A549 (cell line): ENCODE measurements around the gene CKLF. TPM values are rescaled to one million over a fixed set of nuclear protein-coding genes. Genes with fewer than 3 reads are reported as not detected.

ENCODE experiments used
- ATAC-seq, 2 experiments: fragments of 200-7000 bp in 1 of 2; fragments of >200 bp in 1 of 2; cut with Nextera tagmentation in 1 of 2; cut with Tn5 transposase in 1 of 2; 3 replicates each; pipeline versions ENCODE4 v1.8.0 to v1.9.1; 2018 to 2020; ENCODE audit warnings: mild to moderate bottlenecking in 1 of 2, moderate library complexity in 1 of 2
- CTCF ChIA-PET: fragments of 300-600 bp; sonication (Branson Sonifier 250); formaldehyde crosslinking; extraction: SDS; loops from one replicate; lab custom pipeline; 2021; ENCODE audit warnings: antibody characterized with exemption, inconsistent platforms; lab: Yijun Ruan, JAX
- POLR2A ChIA-PET: fragments of 350-600 bp; formaldehyde crosslinking; extraction: SDS; loops from one replicate; lab custom pipeline; 2021; ENCODE audit warnings: antibody characterized with exemption, inconsistent platforms; lab: Yijun Ruan, JAX
- DNase-seq, 2 experiments: peaks; one replicate each; pipeline versions ENCODE4 v3.0.0 to v3.0.0-alpha.2; 2011 to 2016; ENCODE audit warnings: low read depth in 1 of 2, low spot score in 1 of 2
- FAIRE-seq: peaks from 2 replicates; lab custom pipeline; 2011; peaks lifted over from hg19 to GRCh38; lab: Jason Lieb, UNC
- H3K27ac ChIP-seq, 2 experiments: fragments of >200 bp; sonication (Bioruptor Twin); formaldehyde crosslinking; 3 replicates each; pipeline ENCODE4 v1.5.1; 2016 to 2017
- H3K4me1 ChIP-seq: fragments of >200 bp; sonication (Bioruptor Twin); formaldehyde crosslinking; 3 replicates; pipeline ENCODE4 v1.6.1; 2016
- H3K4me2 ChIP-seq: fragments of >200 bp; sonication (Bioruptor Twin); formaldehyde crosslinking; 3 replicates; pipeline ENCODE4 v1.6.1; 2016
- H3K4me3 ChIP-seq: fragments of >200 bp; sonication (Bioruptor Twin); formaldehyde crosslinking; 3 replicates; pipeline ENCODE4 v1.5.1; 2016
- H3K9me3 ChIP-seq: fragments of >200 bp; sonication (Bioruptor Twin); formaldehyde crosslinking; 3 replicates; pipeline ENCODE4 v1.6.1; 2016
- CBX2 ChIP-seq: fragments of 200-600 bp; sonication (generic); IDR thresholded peaks from 2 replicates; pipeline ENCODE4 v1.6.1; 2016; ENCODE audit warnings: low read depth, mild to moderate bottlenecking, borderline replicate concordance
- ESRRA ChIP-seq: fragments of 150-350 bp; IDR thresholded peaks from 2 replicates; pipeline ENCODE4 v1.6.1; 2014; ENCODE audit warnings: mild to moderate bottlenecking, low read length, borderline replicate concordance
- HDAC2 ChIP-seq: fragments of 200-600 bp; sonication (generic); IDR thresholded peaks from 2 replicates; pipeline ENCODE4 v1.6.1; 2016
- JUNB ChIP-seq: fragments of >200 bp; sonication (Bioruptor Twin); formaldehyde crosslinking; IDR thresholded peaks from 2 replicates; pipeline ENCODE4 v1.6.1; 2016
- KDM1A ChIP-seq: fragments of 200-600 bp; sonication (generic); IDR thresholded peaks from 2 replicates; pipeline ENCODE4 v1.6.1; 2016; ENCODE audit warnings: low read depth, mild to moderate bottlenecking
- KDM5A ChIP-seq: fragments of 200-600 bp; sonication (generic); IDR thresholded peaks from 2 replicates; pipeline ENCODE4 v1.6.1; 2016; ENCODE audit warnings: antibody characterized with exemption, mild to moderate bottlenecking
- MAFK ChIP-seq: fragments of 450-650 bp; IDR thresholded peaks from 2 replicates; pipeline ENCODE4 v1.6.1; 2014; ENCODE audit not compliant: partially characterized antibody
- MAZ ChIP-seq: fragments of 150-350 bp; IDR thresholded peaks from 2 replicates; pipeline ENCODE4 v1.6.1; 2014; ENCODE audit warnings: antibody characterized with exemption, low read depth, low read length, borderline replicate concordance
- NPAS2 ChIP-seq: fragments of 250-450 bp; sonication (Bioruptor Pico); IDR thresholded peaks from 2 replicates; pipeline ENCODE4 v1.8.0; 2022; ENCODE audit warnings: mild to moderate bottlenecking, moderate library complexity, borderline replicate concordance
- NR3C1 ChIP-seq: fragments of >200 bp; sonication (Bioruptor Twin); formaldehyde crosslinking; IDR thresholded peaks from 3 replicates; pipeline ENCODE4 v1.6.1; 2017
- PHF8 ChIP-seq: fragments of 200-600 bp; sonication (generic); IDR thresholded peaks from 2 replicates; pipeline ENCODE4 v1.6.1; 2016; ENCODE audit warnings: low read depth, mild to moderate bottlenecking, antibody characterized with exemption, moderate library complexity, borderline replicate concordance
- POLR2AphosphoS2 ChIP-seq: conservative IDR thresholded peaks from 2 replicates; pipeline ENCODE4 v1.6.1; 2012; ENCODE audit warnings: low read length, improper control_type of control experiment, inconsistent platforms
- RAD21 ChIP-seq, 2 experiments: fragments of >200 bp in 1 of 2; sonication (Bioruptor Twin) in 1 of 2; formaldehyde crosslinking in 1 of 2; IDR thresholded peaks in 1 of 2; conservative IDR thresholded peaks in 1 of 2; 2 replicates in 1 of 2; 3 replicates in 1 of 2; pipeline ENCODE4 v1.6.1; 2012 to 2018; ENCODE audit warnings: inconsistent platforms in 1 of 2
- RFX5 ChIP-seq: fragments of 450-650 bp; IDR thresholded peaks from 2 replicates; pipeline ENCODE4 v1.7.1; 2014; ENCODE audit warnings: antibody characterized with exemption, mild to moderate bottlenecking, moderate library complexity
- RNF2 ChIP-seq: fragments of 200-600 bp; sonication (generic); IDR thresholded peaks from 2 replicates; pipeline ENCODE4 v1.6.1; 2016; ENCODE audit warnings: low read depth, mild to moderate bottlenecking, antibody characterized with exemption, moderate library complexity, borderline replicate concordance
- SMC3 ChIP-seq: fragments of >200 bp; sonication (Bioruptor Twin); formaldehyde crosslinking; IDR thresholded peaks from 3 replicates; pipeline ENCODE4 v1.6.1; 2018; ENCODE audit warnings: inconsistent platforms
- TP53 ChIP-seq: fragments of 250-450 bp; sonication (Bioruptor Pico); IDR thresholded peaks from 2 replicates; pipeline ENCODE4 v1.5.0; 2021; ENCODE audit warnings: mild to moderate bottlenecking, moderate library complexity
- ZFP36 ChIP-seq: fragments of 450-650 bp; IDR thresholded peaks from 2 replicates; pipeline ENCODE4 v1.6.1; 2014; ENCODE audit warnings: borderline replicate concordance; ENCODE audit not compliant: partially characterized antibody
- WGBS: methylation state at CpG from one replicate; pipeline ENCODE4 v1.1.6; 2017; ENCODE audit errors: missing lambda C conversion rate; 5-methylcytosine and 5-hydroxymethylcytosine counted together
- polyA plus RNA-seq, 4 experiments: library from polyadenylated mRNA; depleted of rRNA in 3 of 4; stranded (reverse); fragments of >200 nt; fragmentation: RNase III in 1 of 4; extraction: RNeasy Plus Mini Kit Qiagen cat#74134 plus additional on column Dnase treatment in 1 of 4; gene quantifications; 2 replicates in 3 of 4; 3 replicates in 1 of 4; pipeline ENCODE4 v1.2.3, GENCODE V29; 2011 to 2017
- TF ChIP-seq, protein P1 (sequence below): fragments of >200 bp; sonication (Bioruptor Twin); formaldehyde crosslinking; IDR thresholded peaks from 3 replicates; pipeline ENCODE4 v1.5.1; 2016

The CKLF gene
- polyA plus RNA-seq, 2 of the 4 experiments (the other 2 are of a cell fraction), result 85.1 to 87.0 TPM

DNA sequence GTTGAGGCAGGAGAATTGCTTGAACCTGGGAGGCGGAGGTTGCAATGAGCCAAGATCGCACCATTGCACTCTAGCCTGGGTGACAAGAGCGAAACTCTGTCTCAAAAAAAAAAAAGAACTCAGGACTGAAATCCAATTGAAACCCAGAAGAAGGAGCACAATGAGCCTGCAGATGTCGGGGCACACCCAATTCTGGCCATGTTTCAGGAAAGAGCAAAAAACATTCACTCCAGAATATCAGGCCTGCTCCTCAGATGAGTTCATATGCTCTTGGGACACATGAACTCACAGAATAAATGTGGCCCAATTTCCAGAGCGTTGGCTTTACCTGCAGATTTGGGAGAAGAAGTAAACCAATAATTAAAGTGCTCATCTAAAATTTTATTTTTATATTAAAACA lies 23.9 kb downstream of the CKLF start (continued):
- TF ChIP-seq, protein P1, sequence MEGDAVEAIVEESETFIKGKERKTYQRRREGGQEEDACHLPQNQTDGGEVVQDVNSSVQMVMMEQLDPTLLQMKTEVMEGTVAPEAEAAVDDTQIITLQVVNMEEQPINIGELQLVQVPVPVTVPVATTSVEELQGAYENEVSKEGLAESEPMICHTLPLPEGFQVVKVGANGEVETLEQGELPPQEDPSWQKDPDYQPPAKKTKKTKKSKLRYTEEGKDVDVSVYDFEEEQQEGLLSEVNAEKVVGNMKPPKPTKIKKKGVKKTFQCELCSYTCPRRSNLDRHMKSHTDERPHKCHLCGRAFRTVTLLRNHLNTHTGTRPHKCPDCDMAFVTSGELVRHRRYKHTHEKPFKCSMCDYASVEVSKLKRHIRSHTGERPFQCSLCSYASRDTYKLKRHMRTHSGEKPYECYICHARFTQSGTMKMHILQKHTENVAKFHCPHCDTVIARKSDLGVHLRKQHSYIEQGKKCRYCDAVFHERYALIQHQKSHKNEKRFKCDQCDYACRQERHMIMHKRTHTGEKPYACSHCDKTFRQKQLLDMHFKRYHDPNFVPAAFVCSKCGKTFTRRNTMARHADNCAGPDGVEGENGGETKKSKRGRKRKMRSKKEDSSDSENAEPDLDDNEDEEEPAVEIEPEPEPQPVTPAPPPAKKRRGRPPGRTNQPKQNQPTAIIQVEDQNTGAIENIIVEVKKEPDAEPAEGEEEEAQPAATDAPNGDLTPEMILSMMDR, result no peak
- TF ChIP-seq KDM1A (no peak), NR3C1 (no peak), KDM5A (no peak), MAZ (no peak), ZFP36 (no peak), RAD21 (conservative IDR thresholded peaks at IDR 0.05 in 1 of 2, IDR thresholded peaks at IDR 0.05 in 1 of 2) (no peak)
- TF ChIP-seq, all 56 proteins: peak for 0

DNA sequence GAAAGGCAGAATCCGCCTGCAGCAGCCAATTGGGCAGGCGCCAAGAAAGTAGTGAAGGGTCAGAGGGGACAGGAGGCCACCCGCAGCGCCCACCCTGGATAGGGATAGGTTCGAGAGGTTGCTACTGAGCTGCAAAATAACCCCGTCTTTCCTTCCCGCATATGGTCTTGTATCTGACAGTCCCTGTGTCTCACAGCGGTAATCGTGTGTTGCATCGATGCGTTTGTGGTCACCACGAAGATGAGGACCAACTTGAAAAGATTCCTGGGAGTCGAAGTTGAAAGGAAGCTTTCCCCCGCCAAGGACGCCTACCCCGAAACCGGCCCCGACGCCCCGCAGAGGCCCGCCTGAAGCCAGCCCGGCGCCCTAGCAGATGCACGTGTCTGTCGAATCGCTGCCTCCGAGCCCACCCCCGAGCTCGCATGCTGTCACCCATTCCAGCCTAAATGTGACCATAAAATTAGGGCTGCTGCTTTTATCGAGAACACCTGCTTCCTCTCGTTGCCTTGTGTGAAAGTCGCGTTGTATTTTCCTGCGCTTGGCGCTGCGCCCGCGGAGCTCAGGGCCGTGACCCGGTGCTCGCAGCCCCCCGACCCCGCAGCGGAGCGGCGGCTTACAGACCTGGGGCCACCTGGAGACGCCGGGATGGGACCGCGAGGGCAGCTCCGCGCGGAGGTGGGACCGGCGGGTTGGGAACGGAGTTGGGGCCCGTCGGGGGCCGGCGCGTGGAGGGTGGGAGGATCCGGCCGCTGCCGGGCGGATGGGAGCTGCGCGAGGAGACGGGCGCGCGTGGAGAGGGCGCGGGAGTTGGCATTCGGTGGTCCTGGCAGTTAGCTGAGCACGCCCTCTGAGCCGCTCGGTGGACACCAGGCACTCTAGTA lies 26.5 kb downstream of the CKLF start, which contains the start of gene CMTM2:
CMTM2 (plus strand) TSS at position 813 of the 881 bp plus-strand sequence. CDS start 145 bp downstream, outside the sequence.
- DNase-seq, result no peak
- H3K9me3 ChIP-seq, result no peaks in the 10 kb centered on the region
- no peaks in the 10 kb centered on the region for H3K4me1 ChIP-seq
- no peak within 1 kb of the TSS for H3K4me2 ChIP-seq
- H3K4me3 ChIP-seq, result no peak within 1 kb of the TSS
- TF ChIP-seq RNF2 (no peak), MAFK (no peak), JUNB (no peak), TP53 (CRISPR knock-in tag) (no peak), ESRRA (no peak), MAZ (no peak), PHF8 (no peak), CBX2 (no peak), NPAS2 (CRISPR knock-in tag) (no peak), RFX5 (no peak), HDAC2 (no peak), POLR2AphosphoS2 (no peak), SMC3 (no peak)
- TF ChIP-seq, protein P1, result no peak
- POLR2A ChIA-PET, result no interaction called here
- CTCF ChIA-PET, result interaction anchor here (1.0 to 4.0 kb wide), 6 partner anchors 8 to 294 kb away, joined by 3 to 24 read pairs (median 4); no protein-coding TSS in a partner anchor
- no peak within 1 kb of the TSS for H3K27ac ChIP-seq
- 91% methylated on average over 77 of the region's 77 CpGs for WGBS
- no peak for FAIRE-seq
- ATAC-seq, result no peak
